GM12875 (cell line): ENCODE results near the gene RAB35.

Experiments used
- H3K4me3 ChIP-seq: one replicate; pipeline ENCODE4 v1.5.1; 2011; ENCODE audit warnings: low read depth, low read length, control low read depth
- CTCF ChIP-seq: IDR thresholded peaks from 2 replicates; pipeline ENCODE4 v1.5.1; 2011; ENCODE audit warnings: low read depth, mild to moderate bottlenecking, control low read depth, inconsistent platforms, low read length, moderate library complexity, borderline replicate concordance; ENCODE audit not compliant: insufficient read depth

Gene RAB35

GRCh38 chr12:120060717-120061116, 55.8 kb downstream of the RAB35 start:
- no peak overlapping the region for H3K4me3 ChIP-seq
- TF ChIP-seq CTCF, result no peak

GRCh38 chr12:120060196-120060595, 56.4 kb downstream of the RAB35 start:
- no peak for TF ChIP-seq CTCF

GRCh38 chr12:120056739-120057138, 59.8 kb downstream of the RAB35 start:
- H3K4me3 ChIP-seq, result no peak overlapping the region
- no peak for TF ChIP-seq CTCF

More at GRCh38 chr12:120060196-120060595, 56.4 kb downstream of the RAB35 start:
- no peak overlapping the region for H3K4me3 ChIP-seq

GRCh38 chr12:120055231-120056000, 61.1 kb downstream of the RAB35 start:
- H3K4me3 ChIP-seq, result no peak overlapping the region
- TF ChIP-seq CTCF, result no peak

GRCh38 chr12:120054293-120054692, 62.3 kb downstream of the RAB35 start:
- TF ChIP-seq CTCF, result no peak
- H3K4me3 ChIP-seq, result no peak overlapping the region

GRCh38 chr12:120051535-120051934, 65.0 kb downstream of the RAB35 start:
- TF ChIP-seq CTCF, result no peak
- H3K4me3 ChIP-seq, result no peak overlapping the region

- no peak for TF ChIP-seq CTCF
- H3K4me3 ChIP-seq, result no peak overlapping the region
Observed at GRCh38 chr12:120049426-120049825, 67.1 kb downstream of the RAB35 start.
